ENCODE data around the gene HRK. TPM values are rescaled to one million over a fixed set of nuclear protein-coding genes. Genes with fewer than 3 reads are reported as not detected.

Gene HRK
- total RNA-seq, 1 experiment from 2014 or later, result 0.33 TPM

- no peak overlapping the region for H3K4me3 ChIP-seq (ENCODE audit: low read length)
Measured at GRCh38 chr12:116915326-116915725, 34.1 kb upstream of the HRK start.

GRCh38 chr12:116910645-116911451, 29.6 kb upstream of the HRK start, which contains the start of gene FBXW8:
FBXW8 (plus strand) TSS chr12:116910950; CDS start chr12:116911038, 88 bp downstream.
- H3K9me3 ChIP-seq (ENCODE audit: low read length), result no peaks in the 10 kb centered on the region
- peaks cover 18% of the 10 kb centered on the region for H3K4me1 ChIP-seq (ENCODE audit: insufficient read depth, low read length)
- BruUV-seq (replicated peaks), result TSS peak; percentile 31
- H2AFZ ChIP-seq (ENCODE audit: low read length), result peak within 1 kb of the TSS; percentile 82
- peaks cover 3% of the 10 kb centered on the region for H3F3A ChIP-seq (ENCODE audit: low read length, unreplicated experiment)
- ChIA-PET POLR2A (ENCODE audit: unreplicated experiment) (no interaction called here), CTCF (no interaction called here)
- H3K27ac ChIP-seq (ENCODE audit: low read length), result peak within 1 kb of the TSS; percentile 58
- DNase-seq (peak; percentile 83), ATAC-seq (peak; percentile 90)
- intact Hi-C loops (cut with micrococcal nuclease), result loop anchor here (10.0 kb wide), 1 partner anchor 96 kb away; no protein-coding TSS in a partner anchor
- H3K36me3 ChIP-seq (ENCODE audit: low read depth, low read length), result no peaks in the 10 kb centered on the region
- no peaks in the 10 kb centered on the region for H3K27me3 ChIP-seq (ENCODE audit: low read length)
- peak within 1 kb of the TSS; percentile 99 for H3K4me2 ChIP-seq (ENCODE audit: low read length)
- no peaks in the 10 kb centered on the region for H3K9me2 ChIP-seq (replicated peaks; ENCODE audit: low read length)
- H4K20me1 ChIP-seq (ENCODE audit: low read length), result no peaks in the 10 kb centered on the region
- peak within 1 kb of the TSS; percentile 92 for H3K9ac ChIP-seq (ENCODE audit: low read length)
- H3K79me2 ChIP-seq (ENCODE audit: low read length), result peaks cover 51% of the 10 kb centered on the region
- peak within 1 kb of the TSS; percentile 67 for H3K4me3 ChIP-seq (ENCODE audit: low read length)
- TF ChIP-seq EZH2 (IDR thresholded peaks at IDR 0.05; ENCODE audit: low read length, unreplicated experiment), result no peak

More at GRCh38 chr12:116915326-116915725, 34.1 kb upstream of the HRK start:
- CTCF ChIA-PET, result no interaction called here
- Histone ChIP-seq H3K9me2 (replicated peaks; ENCODE audit: low read length) (no peaks in the 10 kb centered on the region), H2AFZ (ENCODE audit: low read length) (no peak overlapping the region), H3K9ac (ENCODE audit: low read length) (no peak overlapping the region), H4K20me1 (ENCODE audit: low read length) (peaks cover 6% of the 10 kb centered on the region; the same call in 1 of the 2 replicates), H3K9me3 (ENCODE audit: low read length) (no peaks in the 10 kb centered on the region), H3K79me2 (ENCODE audit: low read length) (peaks cover 75% of the 10 kb centered on the region), H3K27ac (ENCODE audit: low read length) (peak overlapping the region; percentile 89), H3K4me2 (ENCODE audit: low read length) (peak overlapping the region; percentile 78), H3K27me3 (ENCODE audit: low read length) (no peaks in the 10 kb centered on the region), H3K36me3 (ENCODE audit: low read depth, low read length) (peaks cover 6% of the 10 kb centered on the region; the same call in 1 of the 2 replicates), H3F3A (ENCODE audit: low read length, unreplicated experiment) (peaks cover 8% of the 10 kb centered on the region), H3K4me1 (ENCODE audit: insufficient read depth, low read length) (peaks cover 57% of the 10 kb centered on the region)
- ATAC-seq, result no peak
- no peak for DNase-seq
- POLR2A ChIA-PET (ENCODE audit: unreplicated experiment), result interaction anchor here (0.7 kb wide), 1 partner anchor 41 kb away, joined by 4 read pairs; no protein-coding TSS in a partner anchor
- TF ChIP-seq EZH2phosphoT487 (IDR thresholded peaks at IDR 0.05; ENCODE audit: borderline replicate concordance, low read length) (no peak), EZH2 (IDR thresholded peaks at IDR 0.05; ENCODE audit: low read length, unreplicated experiment) (no peak), CTCF (conservative IDR thresholded peaks at IDR 0.05; ENCODE audit: low read depth, low read length) (no peak)
- intact Hi-C loops (cut with micrococcal nuclease), result loop anchor here (5.0 to 10.0 kb wide), 4 partner anchors 53 to 1137 kb away; partner anchors contain the start of genes RNFT2 and SPRING1
- no TSS peak for BruUV-seq (replicated peaks)

- Histone ChIP-seq H3K27me3 (ENCODE audit: low read length) (no peaks in the 10 kb centered on the region), H2AFZ (ENCODE audit: low read length) (peak overlapping the region; percentile 82), H3K9ac (ENCODE audit: low read length) (peak overlapping the region; percentile 92), H4K20me1 (ENCODE audit: low read length) (no peaks in the 10 kb centered on the region), H3K36me3 (ENCODE audit: low read depth, low read length) (no peaks in the 10 kb centered on the region), H3K9me3 (ENCODE audit: low read length) (no peaks in the 10 kb centered on the region), H3K27ac (ENCODE audit: low read length) (no peak overlapping the region; the same call in 1 of the 2 replicates), H3K4me3 (ENCODE audit: low read length) (peak overlapping the region; percentile 67), H3K4me1 (ENCODE audit: insufficient read depth, low read length) (peaks cover 13% of the 10 kb centered on the region), H3K4me2 (ENCODE audit: low read length) (peak overlapping the region; percentile 99), H3F3A (ENCODE audit: low read length, unreplicated experiment) (no peaks in the 10 kb centered on the region), H3K79me2 (ENCODE audit: low read length) (peaks cover 49% of the 10 kb centered on the region), H3K9me2 (replicated peaks; ENCODE audit: low read length) (no peaks in the 10 kb centered on the region)
- ChIA-PET CTCF (no interaction called here), POLR2A (ENCODE audit: unreplicated experiment) (no interaction called here)
- intact Hi-C loops (cut with micrococcal nuclease), result loop anchor here (10.0 kb wide), 1 partner anchor 95 kb away; no protein-coding TSS in a partner anchor
- no TSS peak for BruUV-seq (replicated peaks)
- no peak for DNase-seq
- TF ChIP-seq EZH2phosphoT487 (IDR thresholded peaks at IDR 0.05; ENCODE audit: borderline replicate concordance, low read length), result no peak
- no peak for TF ChIP-seq EZH2 (IDR thresholded peaks at IDR 0.05; ENCODE audit: low read length, unreplicated experiment)
- no peak for TF ChIP-seq CTCF (conservative IDR thresholded peaks at IDR 0.05; ENCODE audit: low read depth, low read length)
- ATAC-seq, result no peak
Measured at GRCh38 chr12:116910280-116910644, 29.0 kb upstream of the HRK start.

Data from PC-3 (cell line).